Stimulated activated naive CD4-positive, alpha-beta T cell (primary cell): ENCODE data around the gene DLGAP1.

ENCODE experiments used
- DNase-seq, 6 experiments: peaks; one replicate each; lab custom pipeline; 2025; lab: John Stamatoyannopoulos, UW

The DLGAP1 gene

GRCh38 chr18:3816610-3817363 lies 638.3 kb downstream of the DLGAP1 start:
- no peak for DNase-seq

GRCh38 chr18:3815991-3816390 lies 639.1 kb downstream of the DLGAP1 start:
- no peak for DNase-seq

GRCh38 chr18:3814816-3815215 lies 640.3 kb downstream of the DLGAP1 start:
- no peak for DNase-seq

- no peak for DNase-seq
These were observed 644.8 kb downstream of the DLGAP1 start for GRCh38 chr18:3810296-3810695.

- DNase-seq = no peak
These were observed 645.9 kb downstream of the DLGAP1 start for GRCh38 chr18:3808985-3809780.

GRCh38 chr18:3806656-3807055 lies 648.5 kb downstream of the DLGAP1 start:
- DNase-seq = no peak

GRCh38 chr18:3804336-3804735 lies 650.8 kb downstream of the DLGAP1 start:
- no peak for DNase-seq

- DNase-seq = no peak
These were observed 651.8 kb downstream of the DLGAP1 start for GRCh38 chr18:3803350-3803749.

GRCh38 chr18:3799515-3799914 lies 655.6 kb downstream of the DLGAP1 start:
- DNase-seq = no peak

- DNase-seq = no peak
These were observed 657.1 kb downstream of the DLGAP1 start for GRCh38 chr18:3798032-3798431.

GRCh38 chr18:3796434-3796833 lies 658.7 kb downstream of the DLGAP1 start:
- no peak for DNase-seq

- no peak for DNase-seq
These were observed 660.4 kb downstream of the DLGAP1 start for GRCh38 chr18:3794537-3795348.

GRCh38 chr18:3793545-3793944 lies 661.6 kb downstream of the DLGAP1 start:
- no peak for DNase-seq

- DNase-seq = no peak
These were observed 662.0 kb downstream of the DLGAP1 start for GRCh38 chr18:3793111-3793510.

GRCh38 chr18:3792711-3793110 lies 662.4 kb downstream of the DLGAP1 start:
- no peak for DNase-seq

- no peak for DNase-seq
These were observed 663.9 kb downstream of the DLGAP1 start for GRCh38 chr18:3791238-3791637.

GRCh38 chr18:3790703-3791102 lies 664.4 kb downstream of the DLGAP1 start:
- DNase-seq = no peak

- DNase-seq = no peak
These were observed 665.6 kb downstream of the DLGAP1 start for GRCh38 chr18:3789525-3789924.

GRCh38 chr18:3784949-3785348 lies 670.2 kb downstream of the DLGAP1 start:
- no peak for DNase-seq

GRCh38 chr18:3782901-3783300 lies 672.2 kb downstream of the DLGAP1 start:
- DNase-seq = no peak

GRCh38 chr18:3777719-3778118 lies 677.4 kb downstream of the DLGAP1 start:
- no peak for DNase-seq

GRCh38 chr18:3777122-3777521 lies 678.0 kb downstream of the DLGAP1 start:
- DNase-seq = no peak

- DNase-seq = no peak
These were observed 679.1 kb downstream of the DLGAP1 start for GRCh38 chr18:3775996-3776395.
